GM12892 (cell line): ENCODE results near the gene PPP1R3F.

Experiments used
- DNase-seq: peaks from one replicate; pipeline ENCODE4 v3.0.0; 2011; ENCODE audit not compliant: insufficient read length
- FAIRE-seq: peaks from 2 replicates; lab custom pipeline; 2011; peaks lifted over from hg19 to GRCh38; lab: Jason Lieb, UNC
- POLR2A ChIP-seq: IDR thresholded peaks from 2 replicates; pipeline ENCODE4 v1.6.1; 2011; ENCODE audit warnings: low read depth, low read length, control low read depth
- POLR2AphosphoS5 ChIP-seq: IDR thresholded peaks from 2 replicates; pipeline ENCODE4 v1.6.1; 2011; ENCODE audit warnings: low read depth, low read length, control low read depth
- TAF1 ChIP-seq: IDR thresholded peaks from 2 replicates; pipeline ENCODE4 v1.6.1; 2011; ENCODE audit warnings: low read depth, mild to moderate bottlenecking, control low read depth, low read length, borderline replicate concordance

The PPP1R3F gene

GRCh38 chrX:49233887-49234555 lies 35.6 kb upstream of the PPP1R3F start:
- FAIRE-seq (no peak), DNase-seq (no peak)
- TF ChIP-seq POLR2A (no peak), POLR2AphosphoS5 (no peak), TAF1 (no peak)

GRCh38 chrX:49237060-49237459 lies 32.5 kb upstream of the PPP1R3F start:
- FAIRE-seq, result peak; percentile 17
- TF ChIP-seq POLR2A (no peak), POLR2AphosphoS5 (no peak), TAF1 (no peak)
- no peak for DNase-seq

- FAIRE-seq (no peak), DNase-seq (no peak)
- TF ChIP-seq TAF1, result no peak
- no peak for TF ChIP-seq POLR2AphosphoS5
- no peak for TF ChIP-seq POLR2A
Observed at GRCh38 chrX:49238735-49239134, 30.9 kb upstream of the PPP1R3F start.

GRCh38 chrX:49242545-49243066 lies 27.0 kb upstream of the PPP1R3F start:
- no peak for TF ChIP-seq POLR2AphosphoS5
- no peak for TF ChIP-seq TAF1
- TF ChIP-seq POLR2A, result no peak
- FAIRE-seq (no peak), DNase-seq (no peak)

GRCh38 chrX:49243166-49243565 lies 26.4 kb upstream of the PPP1R3F start:
- no peak for FAIRE-seq
- TF ChIP-seq POLR2A (no peak), POLR2AphosphoS5 (no peak), TAF1 (no peak)
- no peak for DNase-seq

GRCh38 chrX:49244207-49244606 lies 25.4 kb upstream of the PPP1R3F start:
- TF ChIP-seq POLR2A (no peak), TAF1 (no peak)
- no peak for FAIRE-seq
- DNase-seq, result no peak

- DNase-seq (no peak), FAIRE-seq (no peak)
- TF ChIP-seq POLR2AphosphoS5 (no peak), POLR2A (no peak), TAF1 (no peak)
Observed at GRCh38 chrX:49246541-49246940, 23.1 kb upstream of the PPP1R3F start.

- DNase-seq (no peak), FAIRE-seq (no peak)
- no peak for TF ChIP-seq POLR2A
- TF ChIP-seq POLR2AphosphoS5, result no peak
- TF ChIP-seq TAF1, result no peak
Observed at GRCh38 chrX:49247346-49247745, 22.2 kb upstream of the PPP1R3F start.

GRCh38 chrX:49247916-49248811 lies 21.4 kb upstream of the PPP1R3F start:
- TF ChIP-seq POLR2AphosphoS5 (no peak), TAF1 (no peak), POLR2A (no peak)
- DNase-seq, result no peak
- FAIRE-seq, result no peak

GRCh38 chrX:49249071-49249470 lies 20.5 kb upstream of the PPP1R3F start:
- TF ChIP-seq POLR2AphosphoS5, result no peak
- TF ChIP-seq TAF1, result no peak
- no peak for TF ChIP-seq POLR2A
- DNase-seq (no peak), FAIRE-seq (no peak)

- no peak for DNase-seq
- FAIRE-seq, result no peak
- no peak for TF ChIP-seq POLR2A
- TF ChIP-seq POLR2AphosphoS5, result no peak
- TF ChIP-seq TAF1, result no peak
Observed at GRCh38 chrX:49249616-49250015, 20.0 kb upstream of the PPP1R3F start.

GRCh38 chrX:49250066-49250465 lies 19.5 kb upstream of the PPP1R3F start:
- no peak for FAIRE-seq
- TF ChIP-seq TAF1 (no peak), POLR2A (no peak), POLR2AphosphoS5 (no peak)
- DNase-seq, result no peak
